ENCODE measurements around the gene MYOG.

- TF ChIP-seq POLR2AphosphoS5 (IDR thresholded peaks at IDR 0.05; ENCODE audit: low read depth, low read length) (no peak), TAF1 (IDR thresholded peaks at IDR 0.05; ENCODE audit: low read depth, low read length) (no peak)
Measured at GRCh38 chr1:203093754-203094410, 8.1 kb upstream of the MYOG start.
